ENCODE results near the gene KLB.
"Not testable (repeated sequence)": the region's sequence is repeated elsewhere in the genome, so short reads cannot be mapped to it uniquely, and the experiment has no call there.

Gene KLB

DNA sequence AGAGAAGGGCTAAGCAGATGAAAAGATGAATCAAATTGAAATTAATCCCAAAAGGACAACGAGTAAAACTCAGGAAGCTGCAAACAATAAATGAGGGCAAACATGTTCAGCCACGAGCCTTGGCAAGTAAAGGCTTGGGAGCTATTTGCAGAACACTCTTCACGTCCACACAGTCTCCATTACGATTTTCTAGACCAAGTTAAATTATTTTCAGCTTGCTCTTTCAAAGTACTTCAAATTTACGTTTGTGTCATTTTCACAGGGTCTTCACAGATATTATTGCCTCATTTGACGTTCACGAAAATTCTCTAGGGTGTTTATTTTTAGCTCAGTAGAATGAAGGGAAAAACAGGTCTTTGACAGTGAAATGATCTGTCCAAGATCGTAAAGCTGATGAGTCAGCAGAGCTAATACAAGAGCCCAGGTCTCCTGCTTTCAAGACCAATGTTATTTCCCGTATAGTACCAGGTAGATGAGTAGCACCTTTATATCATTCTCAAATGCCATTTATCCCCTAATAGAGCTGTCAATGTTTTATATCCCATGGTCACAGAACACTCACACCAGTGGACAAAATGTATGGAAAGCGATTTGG is 20.9 kb downstream of the KLB start:
- no peak for DNase-seq

GRCh38 chr4:39429476-39430334 is 23.0 kb downstream of the KLB start:
- DNase-seq, result no peak

- no peak for DNase-seq
Observed at GRCh38 chr4:39433878-39434492, 27.3 kb downstream of the KLB start.

- no peak for DNase-seq
Observed at GRCh38 chr4:39435659-39436563, 29.2 kb downstream of the KLB start.

DNA sequence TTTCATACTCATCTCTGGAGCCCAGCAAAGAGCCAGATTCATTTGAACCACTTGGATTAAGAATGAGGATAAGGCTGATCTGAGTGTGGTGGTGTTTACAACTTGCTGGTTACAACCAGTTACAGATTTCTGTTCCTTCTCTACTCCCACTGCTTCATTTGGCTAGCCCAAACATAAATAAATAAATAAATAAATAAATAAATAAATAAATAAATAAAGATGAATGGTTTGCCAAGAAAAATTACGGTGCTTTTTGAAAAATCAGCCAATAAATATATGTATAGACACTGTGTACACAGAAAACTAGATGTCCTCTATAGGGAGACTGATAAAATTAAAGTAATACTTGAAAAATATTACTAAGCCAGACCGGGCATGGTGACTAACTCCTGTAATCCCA is 34.9 kb downstream of the KLB start:
- no peak for DNase-seq

- no peak for DNase-seq
Observed at GRCh38 chr4:39442998-39443397, 36.3 kb downstream of the KLB start.

- DNase-seq, result no peak
Observed at GRCh38 chr4:39446483-39446841, 39.7 kb downstream of the KLB start.

DNA sequence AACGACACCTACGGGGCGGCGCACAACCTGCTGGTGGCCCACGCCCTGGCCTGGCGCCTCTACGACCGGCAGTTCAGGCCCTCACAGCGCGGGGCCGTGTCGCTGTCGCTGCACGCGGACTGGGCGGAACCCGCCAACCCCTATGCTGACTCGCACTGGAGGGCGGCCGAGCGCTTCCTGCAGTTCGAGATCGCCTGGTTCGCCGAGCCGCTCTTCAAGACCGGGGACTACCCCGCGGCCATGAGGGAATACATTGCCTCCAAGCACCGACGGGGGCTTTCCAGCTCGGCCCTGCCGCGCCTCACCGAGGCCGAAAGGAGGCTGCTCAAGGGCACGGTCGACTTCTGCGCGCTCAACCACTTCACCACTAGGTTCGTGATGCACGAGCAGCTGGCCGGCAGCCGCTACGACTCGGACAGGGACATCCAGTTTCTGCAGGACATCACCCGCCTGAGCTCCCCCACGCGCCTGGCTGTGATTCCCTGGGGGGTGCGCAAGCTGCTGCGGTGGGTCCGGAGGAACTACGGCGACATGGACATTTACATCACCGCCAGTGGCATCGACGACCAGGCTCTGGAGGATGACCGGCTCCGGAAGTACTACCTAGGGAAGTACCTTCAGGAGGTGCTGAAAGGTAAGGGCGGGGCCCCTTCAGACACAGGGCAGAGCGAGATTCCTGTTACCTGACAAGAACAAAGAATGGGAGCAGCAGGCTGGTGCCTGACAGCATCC is 40.3 kb downstream of the KLB start:
- DNase-seq, result no peak

DNA sequence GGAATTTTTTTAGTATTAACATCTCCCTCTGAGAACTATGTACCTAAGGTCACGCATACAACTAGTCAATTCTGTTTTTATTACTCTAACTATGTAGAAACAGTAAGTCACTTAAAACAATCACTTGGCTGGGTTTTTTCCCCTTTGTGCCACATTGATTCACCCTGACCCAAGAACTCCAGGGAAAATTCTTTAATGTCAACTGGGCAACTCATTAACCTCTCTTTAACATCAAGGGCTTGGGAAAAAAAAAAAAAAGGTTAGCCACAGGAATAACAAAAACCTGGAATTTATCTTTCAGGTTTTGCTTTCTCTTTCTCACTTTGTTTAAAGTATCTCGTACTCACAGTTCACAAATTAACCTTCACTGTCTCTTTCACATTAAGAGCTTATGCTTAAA is 43.9 kb downstream of the KLB start:
- no peak for DNase-seq

DNA sequence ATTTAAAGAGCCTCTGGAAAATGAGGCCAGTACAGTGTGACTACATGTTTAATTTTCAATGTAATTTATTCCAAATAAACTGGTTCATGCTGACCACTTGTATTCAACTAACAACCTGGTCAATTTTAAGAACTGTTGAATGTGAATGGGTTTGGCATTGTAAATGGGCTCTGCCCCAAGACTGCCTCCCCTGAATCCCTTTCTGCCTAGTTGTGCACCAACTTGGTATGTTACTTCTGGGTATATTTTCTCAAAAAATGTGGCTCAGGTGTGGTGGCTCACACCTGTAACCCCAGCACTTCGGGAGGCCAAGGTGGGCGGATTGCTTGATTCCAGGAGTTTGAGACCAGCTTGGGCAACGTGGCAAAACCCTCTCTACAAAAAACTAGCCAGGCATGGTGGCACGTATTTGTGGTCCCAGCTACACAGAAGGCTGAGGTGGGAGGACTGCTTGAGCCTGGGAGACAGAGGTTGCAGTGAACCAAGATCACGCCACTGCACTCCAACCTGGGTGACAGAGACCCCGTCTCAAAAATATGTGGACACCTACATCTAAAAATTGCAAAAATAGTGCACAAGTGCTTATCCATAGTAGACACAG is 44.8 kb downstream of the KLB start:
- no peak for DNase-seq

- DNase-seq, result no peak
Observed at GRCh38 chr4:39452153-39452859, 45.6 kb downstream of the KLB start.

DNA sequence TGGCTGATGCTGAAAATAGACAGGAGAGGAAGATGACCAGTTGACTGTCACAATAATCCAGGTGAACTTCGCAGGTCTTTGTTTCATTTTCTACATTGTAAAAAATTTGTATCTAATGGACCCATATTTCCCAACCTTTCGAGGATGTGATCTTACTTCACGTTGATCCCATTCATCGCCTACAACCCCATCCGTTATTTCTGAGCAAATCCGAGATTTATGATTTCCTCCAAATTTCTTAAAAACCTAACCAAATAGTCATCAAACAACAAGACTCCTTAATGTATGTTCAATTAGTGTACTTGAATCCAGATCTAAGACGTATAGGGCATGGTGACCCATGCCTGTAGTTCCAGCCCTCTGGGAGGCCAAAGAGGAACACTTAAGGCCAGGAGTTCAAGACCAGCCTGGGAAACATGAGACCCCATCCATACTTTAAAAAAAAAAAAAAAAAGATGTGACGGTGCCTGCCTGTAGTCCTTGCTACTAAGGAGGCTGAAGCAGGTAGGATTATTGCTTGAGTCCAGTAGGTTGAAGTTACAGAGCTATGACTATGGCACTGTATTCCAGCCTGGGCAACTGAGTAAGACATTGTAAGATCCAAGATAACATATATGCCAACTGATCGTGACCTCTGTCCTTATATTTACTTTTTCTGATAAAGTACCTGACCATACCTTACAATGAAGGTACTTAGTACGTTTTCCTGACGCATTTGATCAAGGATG is 46.3 kb downstream of the KLB start:
- DNase-seq, result no peak

DNA sequence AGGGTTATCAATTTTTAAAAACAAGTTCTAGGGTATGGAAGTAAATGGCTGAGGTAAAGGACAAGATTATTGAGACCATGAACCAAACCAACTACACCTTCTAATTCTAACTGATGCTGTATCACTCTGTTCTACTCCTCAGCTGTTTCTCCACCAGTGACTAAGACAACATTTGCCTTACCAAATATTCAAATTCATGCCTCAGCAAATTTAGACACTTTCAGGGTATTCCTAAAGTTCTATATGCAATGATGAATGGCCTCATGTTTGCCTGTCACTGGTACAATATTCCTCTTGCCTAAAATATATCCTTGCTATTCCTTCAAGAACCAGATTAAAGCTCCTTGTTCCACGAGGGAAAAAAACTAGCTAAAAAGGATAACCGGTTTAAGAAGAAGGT is 47.0 kb downstream of the KLB start:
- no peak for DNase-seq

- DNase-seq, result no peak
Observed at GRCh38 chr4:39455486-39455885, 48.8 kb downstream of the KLB start.

DNA sequence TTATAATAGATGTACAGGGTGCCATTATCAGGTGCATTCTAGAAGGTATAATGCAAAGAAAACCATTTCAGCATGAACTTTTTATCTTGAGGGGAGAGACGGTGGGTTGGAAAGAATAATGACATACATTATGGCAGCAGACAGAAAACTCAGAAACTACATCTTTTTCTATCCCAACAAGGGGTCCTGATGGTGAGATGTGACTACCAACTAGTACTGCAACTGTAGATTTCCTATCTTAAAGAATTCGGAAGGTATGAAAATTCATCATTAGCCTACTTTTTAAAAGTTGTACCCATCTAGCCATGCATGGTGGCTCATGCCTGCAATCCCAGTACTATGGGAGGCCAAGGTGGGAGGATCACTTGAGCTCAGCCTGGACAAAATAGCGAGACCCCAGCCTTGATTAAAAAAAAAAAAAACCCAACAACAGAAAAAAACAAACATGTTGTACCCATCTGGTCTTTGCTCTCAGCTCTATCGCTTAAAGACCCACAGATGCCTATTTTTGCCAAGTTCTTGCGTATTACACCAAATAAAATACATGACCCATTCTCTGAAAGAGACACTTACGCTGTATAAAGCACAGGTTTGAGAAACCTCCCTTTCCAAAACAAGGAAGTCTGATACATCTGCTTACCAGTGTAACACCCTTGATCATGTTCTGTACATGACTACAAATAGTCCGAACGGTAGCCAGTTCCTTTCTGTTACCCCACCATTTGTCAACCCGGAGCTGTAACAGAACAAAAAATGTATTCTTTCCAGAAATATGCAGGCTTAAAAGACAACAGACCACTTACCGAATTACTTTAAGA is 50.4 kb downstream of the KLB start:
- DNase-seq, result no peak

GRCh38 chr4:39458161-39458504 is 51.4 kb downstream of the KLB start:
- not testable (repeated sequence) for DNase-seq

DNA sequence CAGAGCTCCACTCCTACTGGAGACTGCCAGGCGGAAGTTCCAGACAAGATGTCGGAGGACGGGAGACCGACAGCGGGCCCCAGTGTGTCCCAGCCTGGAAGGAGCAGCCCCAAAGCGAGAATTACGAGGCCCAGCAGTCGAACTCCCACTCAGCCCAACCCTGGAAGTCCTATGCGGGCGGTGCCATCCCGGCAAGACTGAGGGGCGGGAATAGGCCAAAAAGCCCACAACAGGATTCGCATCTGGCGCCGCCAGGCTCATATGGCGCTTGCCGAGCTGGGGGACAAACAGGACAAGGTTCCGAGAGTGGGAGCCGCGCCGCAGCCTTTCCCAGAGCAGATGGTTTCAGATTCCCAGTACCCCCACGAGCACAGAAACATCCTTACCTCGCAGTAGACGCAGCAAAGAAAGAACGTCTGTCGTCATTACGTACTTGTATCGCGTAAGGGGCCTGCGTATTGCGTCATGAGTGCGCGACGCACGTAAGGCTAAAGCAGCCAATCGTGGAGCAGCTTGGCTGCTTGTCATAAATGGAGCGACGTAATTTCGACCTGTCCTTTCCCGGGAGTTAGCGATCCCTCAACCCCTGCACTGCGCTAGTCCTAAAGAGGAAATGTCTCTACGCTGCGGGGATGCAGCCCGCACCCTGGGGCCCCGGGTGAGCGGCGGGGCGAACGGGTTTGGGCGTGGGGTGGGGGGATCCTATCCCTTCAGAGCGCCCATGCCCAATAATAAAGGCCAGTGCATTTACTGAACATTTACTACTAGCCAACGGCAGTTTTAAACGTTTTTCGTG is 52.0 kb downstream of the KLB start, which contains the start of the genes LIAS and RPL9:
TSS of gene LIAS (plus strand) at position 552 of the 796 bp plus-strand sequence. CDS start at position 614, 62 bp downstream.
TSS of gene RPL9 (minus strand) at position 418 of the 796 bp plus-strand sequence. CDS start 483 bp downstream, outside the sequence.
- peak; percentile 91 to 93 for DNase-seq

GRCh38 chr4:39464886-39465501 is 58.3 kb downstream of the KLB start:
- DNase-seq, result no peak
